Transverse colon (tissue), 4 donors: ENCODE results near the gene TXN2. TPM values are rescaled to one million over a fixed set of nuclear protein-coding genes. Genes with fewer than 3 reads are reported as not detected.
"Not testable (repeated sequence)": the region's sequence is repeated elsewhere in the genome, so short reads cannot be mapped to it uniquely, and the experiment has no call there.

Experiments
- DNase-seq: peaks from one replicate; pipeline ENCODE4 v3.0.0-alpha.2; 2019
- H3K27ac ChIP-seq, 4 donors: fragments of 200-600 bp; sonication (generic); 2 replicates each; pipeline ENCODE4 v1.5.1; 2016 to 2018; ENCODE audit warnings: inconsistent platforms in 4 of 4
- H3K27me3 ChIP-seq: fragments of 200-600 bp; sonication (generic); 2 replicates; pipeline ENCODE4 v1.5.1; 2017; ENCODE audit warnings: inconsistent platforms
- H3K36me3 ChIP-seq, 4 donors: fragments of 200-600 bp; sonication (generic); 2 replicates each; pipeline ENCODE4 v1.5.1; 2017 to 2019; ENCODE audit warnings: inconsistent platforms in 4 of 4
- H3K4me1 ChIP-seq, 4 donors: fragments of 200-600 bp; sonication (generic); 2 replicates each; pipeline ENCODE4 v1.5.1; 2017 to 2020; ENCODE audit warnings: inconsistent platforms in 4 of 4
- H3K4me3 ChIP-seq, 4 donors: fragments of 200-600 bp; sonication (generic); 1 replicate in 1 of 4; 2 replicates in 3 of 4; pipeline versions ENCODE4 v1.5.1 to v1.6.1; 2017 to 2019; ENCODE audit warnings: inconsistent platforms in 4 of 4
- H3K9me3 ChIP-seq, 2 donors: fragments of 200-600 bp; sonication (generic); 2 replicates each; pipeline ENCODE4 v1.5.1; 2017 to 2019; ENCODE audit warnings: inconsistent platforms in 2 of 2
- EP300 ChIP-seq: sonication (generic); formaldehyde crosslinking; IDR thresholded peaks from one replicate; pipeline ENCODE4 v1.6.1; 2017; ENCODE audit warnings: antibody characterized with exemption, low read depth
- POLR2A ChIP-seq: fragments of 450-650 bp; IDR thresholded peaks from one replicate; pipeline ENCODE4 v1.6.1; 2016; ENCODE audit warnings: antibody characterized with exemption, mild to moderate bottlenecking, moderate library complexity
- POLR2AphosphoS5 ChIP-seq, 3 donors: sonication (generic); formaldehyde crosslinking; IDR thresholded peaks; one replicate each; pipeline ENCODE4 v1.6.1; 2016; ENCODE audit warnings: antibody characterized with exemption in 3 of 3
- whole genome bisulfite sequencing, 2 donors: methylation state at CpG; one replicate each; pipeline ENCODE4 v1.1.5; 2018; ENCODE audit warnings: low coverage in 1 of 2; 5-methylcytosine and 5-hydroxymethylcytosine counted together
- in situ Hi-C, 4 donors: fragments of 200-750 bp; cut with MboI; loops; one replicate each; pipeline versions ENCODE4 v1.15.0 to v1.15.1; 2017; ENCODE audit warnings: low sequenced_read_pairs in 3 of 4, low pct_ligation_motif_present in 1 of 4, low pct_unique_long_range_greater_than_20kb in 1 of 4
- intact Hi-C: fragments of 100-400 bp; cut with DNase I; formaldehyde crosslinking; loops from one replicate; pipeline ENCODE4 v1.15.1; 2023; ENCODE audit warnings: low total_unique reads
- total RNA-seq, 4 donors: library from RNA; depleted of rRNA; stranded (reverse); fragments of >200 nt; gene quantifications; one replicate each; pipeline ENCODE4 v1.1.0, GENCODE V29; 2016
- TF ChIP-seq, protein P1 (sequence below), 5 experiments: fragments of 200-600 bp in 3 of 5; fragments of 450-650 bp in 2 of 5; sonication (generic) in 3 of 5; IDR thresholded peaks; 1 replicate in 2 of 5; 2 replicates in 3 of 5; pipeline ENCODE4 v1.5.1; 2016 to 2017; ENCODE audit warnings: antibody characterized with exemption in 5 of 5, inconsistent platforms in 3 of 5, mild to moderate bottlenecking in 2 of 5, moderate library complexity in 1 of 5

Gene TXN2
- total RNA-seq, 4 donors from 2014 or later, result 68.5 to 317 (median 93.3) TPM

DNA sequence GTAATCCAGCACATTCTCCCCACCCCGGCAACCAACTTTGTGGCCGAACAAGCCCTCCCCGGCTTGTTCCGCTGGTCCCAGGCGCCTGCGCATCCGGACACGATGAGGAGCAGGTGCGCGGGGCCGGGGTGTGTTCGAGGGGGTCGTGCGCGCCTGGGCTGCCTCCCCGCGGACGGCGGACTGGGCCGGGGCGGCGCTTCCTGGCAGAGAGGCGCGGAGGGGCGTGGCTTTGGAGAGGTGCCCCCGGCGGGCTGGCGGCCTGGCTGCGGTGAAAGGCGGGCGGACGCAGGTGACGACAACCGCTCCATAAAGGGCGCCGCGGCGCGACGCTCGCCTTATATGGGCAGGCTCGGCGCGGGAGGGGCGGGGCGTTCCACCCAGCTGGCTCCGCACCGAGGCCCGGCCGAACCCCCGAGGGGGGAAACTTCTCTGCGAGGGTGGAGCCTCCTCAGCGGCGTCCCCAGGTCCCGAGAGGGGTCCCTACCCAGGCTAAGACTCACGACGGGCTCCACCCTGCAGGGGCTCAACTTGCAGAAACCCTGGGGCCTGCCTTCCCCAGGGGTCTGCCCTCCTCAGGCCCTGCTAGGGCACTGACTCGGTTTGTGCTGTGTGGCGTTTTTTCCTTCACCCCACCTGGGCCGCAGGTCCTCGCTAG is 26.4 kb downstream of the TXN2 start:
- 2% methylated on average over 43 of the region's 61 CpGs; no CpG with 5 or more reads in 1 of the 2 donors for WGBS, 2 donors
- DNase-seq, result peak; percentile 98
- Histone ChIP-seq H3K27me3 (no peaks in the 10 kb centered on the region), H3K4me3 (peak overlapping the region; percentile 47 to 55 (median 50)), H3K27ac (peak overlapping the region; percentile 98), H3K4me1 (peaks cover 50 to 77% (median 67%) of the 10 kb centered on the region in 4 donors), H3K36me3 (no peaks in the 10 kb centered on the region), H3K9me3 (no peaks in the 10 kb centered on the region)
- TF ChIP-seq POLR2A, result peak; percentile 93
- TF ChIP-seq, protein P1, sequence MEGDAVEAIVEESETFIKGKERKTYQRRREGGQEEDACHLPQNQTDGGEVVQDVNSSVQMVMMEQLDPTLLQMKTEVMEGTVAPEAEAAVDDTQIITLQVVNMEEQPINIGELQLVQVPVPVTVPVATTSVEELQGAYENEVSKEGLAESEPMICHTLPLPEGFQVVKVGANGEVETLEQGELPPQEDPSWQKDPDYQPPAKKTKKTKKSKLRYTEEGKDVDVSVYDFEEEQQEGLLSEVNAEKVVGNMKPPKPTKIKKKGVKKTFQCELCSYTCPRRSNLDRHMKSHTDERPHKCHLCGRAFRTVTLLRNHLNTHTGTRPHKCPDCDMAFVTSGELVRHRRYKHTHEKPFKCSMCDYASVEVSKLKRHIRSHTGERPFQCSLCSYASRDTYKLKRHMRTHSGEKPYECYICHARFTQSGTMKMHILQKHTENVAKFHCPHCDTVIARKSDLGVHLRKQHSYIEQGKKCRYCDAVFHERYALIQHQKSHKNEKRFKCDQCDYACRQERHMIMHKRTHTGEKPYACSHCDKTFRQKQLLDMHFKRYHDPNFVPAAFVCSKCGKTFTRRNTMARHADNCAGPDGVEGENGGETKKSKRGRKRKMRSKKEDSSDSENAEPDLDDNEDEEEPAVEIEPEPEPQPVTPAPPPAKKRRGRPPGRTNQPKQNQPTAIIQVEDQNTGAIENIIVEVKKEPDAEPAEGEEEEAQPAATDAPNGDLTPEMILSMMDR (IDR thresholded peaks at IDR 0.05), result peak in 1 of 5 experiments; percentile 38
- peak; percentile 63 for TF ChIP-seq EP300
- peak; percentile 87 to 98 (median 96) for TF ChIP-seq POLR2AphosphoS5 (IDR thresholded peaks at IDR 0.05)
- intact Hi-C loops, result loop anchor here (5.0 kb wide), 1 partner anchor 68 kb away; the partner anchor contains the start of gene MYH9
- in situ Hi-C loops, result loop anchor here in 1 of 4 donors (10.0 kb wide), 1 partner anchor 70 kb away; the partner anchor contains the start of gene MYH9

DNA sequence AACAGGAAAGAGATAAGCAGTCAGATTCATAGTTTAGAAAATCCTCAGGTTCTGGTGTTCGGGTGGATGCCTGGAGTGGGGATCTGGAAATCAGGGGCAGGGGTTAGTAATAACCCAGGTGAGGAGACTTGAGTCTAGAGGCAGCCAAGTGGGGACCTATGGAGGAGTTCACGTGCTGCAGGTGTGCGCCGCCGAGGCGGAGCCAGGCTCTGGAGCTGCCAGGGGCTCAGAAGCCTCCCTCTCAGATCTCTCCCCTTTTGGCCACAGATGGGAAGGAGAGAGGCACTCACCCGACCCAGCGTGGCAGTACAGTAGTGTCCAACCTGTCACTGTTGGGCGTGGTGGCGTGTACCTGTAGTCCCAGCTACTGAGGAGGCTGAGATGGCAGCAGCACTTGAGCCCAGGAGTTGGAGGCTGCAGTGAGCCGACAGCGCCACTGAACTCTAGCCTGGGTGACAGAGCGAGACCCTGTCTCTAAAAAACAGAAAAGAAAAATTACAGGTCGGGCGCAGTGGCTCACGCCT is 27.5 kb downstream of the TXN2 start:
- in situ Hi-C loops, result loop anchor here in 1 of 4 donors (10.0 kb wide), 1 partner anchor 69 kb away; the partner anchor contains the start of gene MYH9

GRCh38 chr22:36452978-36453607 is 28.3 kb downstream of the TXN2 start:
- 50 to 54% methylated on average over 1 to 5 of the region's 5 CpGs for WGBS, 2 donors
- H3K27ac ChIP-seq, result peak overlapping the region; percentile 98
- peak; percentile 51 for DNase-seq
- in situ Hi-C loops (loop anchor here in 1 of 4 donors (10.0 kb wide), 1 partner anchor 68 kb away; the partner anchor contains the start of gene MYH9), intact Hi-C loops (loop anchor here (5.0 kb wide), 1 partner anchor 66 kb away; the partner anchor contains the start of gene MYH9)
- not testable (repeated sequence) for H3K36me3 ChIP-seq, H3K27me3 ChIP-seq, H3K4me3 ChIP-seq, H3K9me3 ChIP-seq
- peak in 1 of 3 donors; percentile 35 for TF ChIP-seq POLR2AphosphoS5 (IDR thresholded peaks at IDR 0.05)
- H3K4me1 ChIP-seq, result peaks cover 46 to 76% (median 57%) of the 10 kb centered on the region in 4 donors

More for the DNA sequence above, 27.5 kb downstream of the TXN2 start:
- TF ChIP-seq EP300 (no peak), POLR2A (no peak), POLR2AphosphoS5 (IDR thresholded peaks at IDR 0.05) (no peak)
- TF ChIP-seq, protein P1 (IDR thresholded peaks at IDR 0.05), result no peak
- Histone ChIP-seq H3K27me3 (no peaks in the 10 kb centered on the region), H3K9me3 (no peaks in the 10 kb centered on the region), H3K36me3 (no peaks in the 10 kb centered on the region), H3K4me3 (peak overlapping the region in 1 of 4 donors; percentile 51), H3K27ac (peak overlapping the region; percentile 98), H3K4me1 (peaks cover 50 to 76% (median 63%) of the 10 kb centered on the region in 4 donors)
- DNase-seq, result no peak
- 83 to 89% methylated on average over 1 to 16 of the region's 16 CpGs for WGBS, 2 donors
- intact Hi-C loops, result loop anchor here (5.0 kb wide), 1 partner anchor 67 kb away; the partner anchor contains the start of gene MYH9

DNA sequence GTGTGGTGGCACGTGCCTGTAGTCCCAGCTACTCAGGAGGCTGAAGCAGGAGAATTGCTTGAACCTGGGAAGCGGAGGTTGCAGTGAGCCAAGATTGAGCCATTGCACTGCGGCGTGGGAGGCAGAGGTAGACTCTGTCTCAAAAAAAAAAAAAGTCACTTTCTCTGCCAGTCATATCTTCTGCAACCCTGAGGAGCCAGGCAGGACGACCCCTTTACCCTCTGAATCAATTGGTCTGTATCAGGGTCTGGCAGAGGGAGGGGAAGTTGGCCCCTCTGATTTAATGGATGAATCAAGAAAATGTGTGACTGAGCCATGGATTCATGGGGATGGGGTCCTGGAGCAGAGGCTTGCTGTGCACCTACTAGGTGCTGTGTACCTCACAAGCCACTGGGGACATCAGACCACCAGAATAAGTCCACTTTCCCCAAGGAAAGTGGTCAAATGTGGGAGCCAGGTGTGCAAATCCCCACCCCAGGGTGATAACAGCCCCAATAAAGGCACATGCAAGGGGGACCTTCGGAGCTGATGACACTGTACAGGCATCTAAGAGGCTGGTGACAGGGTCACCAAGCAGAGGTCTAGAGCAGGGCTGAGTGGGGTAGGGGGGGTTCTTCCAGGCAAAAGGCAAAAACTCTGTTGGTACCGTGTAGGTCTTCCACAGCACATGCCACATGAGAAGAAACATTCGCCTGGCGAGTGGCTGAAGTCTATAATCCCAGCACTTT is 29.0 kb downstream of the TXN2 start:
- Histone ChIP-seq H3K27ac (peak overlapping the region; percentile 98), H3K36me3 (no peaks in the 10 kb centered on the region), H3K4me3 (no peak overlapping the region), H3K9me3 (no peaks in the 10 kb centered on the region), H3K27me3 (no peaks in the 10 kb centered on the region), H3K4me1 (peaks cover 40 to 77% (median 55%) of the 10 kb centered on the region in 4 donors)
- in situ Hi-C loops (loop anchor here in 1 of 4 donors (10.0 kb wide), 1 partner anchor 68 kb away; the partner anchor contains the start of gene MYH9), intact Hi-C loops (loop anchor here (5.0 kb wide), 1 partner anchor 65 kb away; the partner anchor contains the start of gene MYH9)
- WGBS, 2 donors, result 0 to 50% methylated on average over 1 to 9 of the region's 9 CpGs
- DNase-seq, result no peak
- no peak for TF ChIP-seq POLR2A
- no peak for TF ChIP-seq POLR2AphosphoS5 (IDR thresholded peaks at IDR 0.05)
- TF ChIP-seq EP300, result no peak
- TF ChIP-seq, protein P1 (IDR thresholded peaks at IDR 0.05), result no peak

DNA sequence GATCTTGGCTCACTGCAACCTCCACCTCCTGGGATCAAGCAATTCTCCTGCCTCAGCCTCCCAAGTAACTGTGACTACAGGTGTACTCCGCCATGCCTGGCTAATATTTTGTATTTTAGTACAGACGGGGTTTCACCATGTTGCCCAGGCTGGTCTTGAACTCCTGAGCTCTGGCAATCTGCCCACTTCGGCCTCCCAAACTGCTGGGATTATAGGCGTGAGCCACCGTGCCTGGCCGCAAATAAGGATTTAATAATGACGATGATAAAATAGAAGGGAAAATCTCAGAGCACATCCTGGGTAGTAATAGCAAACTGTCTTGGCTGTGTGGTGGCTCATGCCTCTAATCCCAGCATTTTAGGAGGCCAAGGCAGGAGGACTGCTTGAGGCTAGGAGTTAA is 30.5 kb downstream of the TXN2 start:
- in situ Hi-C loops, result loop anchor here in 1 of 4 donors (10.0 kb wide), 1 partner anchor 66 kb away; the partner anchor contains the start of gene MYH9

More for the DNA sequence above, 30.5 kb downstream of the TXN2 start:
- H3K27me3 ChIP-seq, H3K9me3 ChIP-seq, H3K36me3 ChIP-seq, H3K4me3 ChIP-seq, DNase-seq: not testable (repeated sequence)
- intact Hi-C loops, result loop anchor here (5.0 kb wide), 1 partner anchor 64 kb away; the partner anchor contains the start of gene MYH9
- peak overlapping the region; percentile 98 for H3K27ac ChIP-seq
- peaks cover 37 to 75% (median 50%) of the 10 kb centered on the region in 4 donors for H3K4me1 ChIP-seq
- WGBS, 2 donors, result 92 to 94% methylated on average over 7 of the region's 7 CpGs
